ENCODE measurements around the gene BMPR1B.
"Not testable (repeated sequence)": the region's sequence is repeated elsewhere in the genome, so short reads cannot be mapped to it uniquely, and the experiment has no call there.

Gene BMPR1B

GRCh38 chr4:94763500-94763899 is 5.7 kb downstream of the BMPR1B start:
- DNase-seq = no peak

- no peak for DNase-seq
Measured at GRCh38 chr4:94764069-94764468, 6.3 kb downstream of the BMPR1B start.

- DNase-seq = no peak
Measured at GRCh38 chr4:94765174-94765573, 7.4 kb downstream of the BMPR1B start.

GRCh38 chr4:94765648-94766047 is 7.9 kb downstream of the BMPR1B start:
- no peak for DNase-seq

GRCh38 chr4:94766856-94767255 is 9.1 kb downstream of the BMPR1B start:
- no peak for DNase-seq

- DNase-seq = no peak
Measured at GRCh38 chr4:94767446-94767845, 9.7 kb downstream of the BMPR1B start.

- no peak for DNase-seq
Measured at GRCh38 chr4:94782707-94783106, 25.0 kb downstream of the BMPR1B start.

GRCh38 chr4:94791701-94792100 is 33.9 kb downstream of the BMPR1B start:
- DNase-seq = no peak

- DNase-seq = no peak
Measured at GRCh38 chr4:94798808-94799207, 41.1 kb downstream of the BMPR1B start.

- no peak for DNase-seq
Measured at GRCh38 chr4:94801016-94801415, 43.3 kb downstream of the BMPR1B start.

- no peak for DNase-seq
Measured at GRCh38 chr4:94802091-94802490, 44.3 kb downstream of the BMPR1B start.

- DNase-seq = no peak
Measured at GRCh38 chr4:94803181-94803580, 45.4 kb downstream of the BMPR1B start.

- no peak for DNase-seq
Measured at GRCh38 chr4:94804650-94805049, 46.9 kb downstream of the BMPR1B start.

GRCh38 chr4:94806376-94806775 is 48.6 kb downstream of the BMPR1B start:
- DNase-seq = no peak

GRCh38 chr4:94811643-94812042 is 53.9 kb downstream of the BMPR1B start:
- DNase-seq = no peak

GRCh38 chr4:94813221-94813620 is 55.5 kb downstream of the BMPR1B start:
- DNase-seq = no peak

- no peak for DNase-seq
Measured at GRCh38 chr4:94814237-94814636, 56.5 kb downstream of the BMPR1B start.

GRCh38 chr4:94819371-94820168 is 61.8 kb downstream of the BMPR1B start:
- no peak for DNase-seq

GRCh38 chr4:94826206-94826605 is 68.5 kb downstream of the BMPR1B start:
- peak; percentile 6 for DNase-seq

GRCh38 chr4:94827481-94828110 is 69.8 kb downstream of the BMPR1B start:
- no peak for DNase-seq

GRCh38 chr4:94828882-94829281 is 71.1 kb downstream of the BMPR1B start:
- DNase-seq = no peak

- DNase-seq = no peak
Measured at GRCh38 chr4:94831607-94832006, 73.9 kb downstream of the BMPR1B start.

GRCh38 chr4:94832329-94832728 is 74.6 kb downstream of the BMPR1B start:
- DNase-seq = not testable (repeated sequence)

GRCh38 chr4:94833394-94833793 is 75.6 kb downstream of the BMPR1B start:
- no peak for DNase-seq

- DNase-seq = no peak
Measured at GRCh38 chr4:94834501-94834900, 76.7 kb downstream of the BMPR1B start.

All from RPMI8226 (cell line).